Cerebellar cortex (tissue), 1 donor: ENCODE results near the gene OSBPL9.
"Not testable (repeated sequence)": the region's sequence is repeated elsewhere in the genome, so short reads cannot be mapped to it uniquely, and the experiment has no call there.

ENCODE experiments used
- DNase-seq: peaks from one replicate; pipeline ENCODE4 v3.0.0-alpha.2; 2015; ENCODE audit warnings: low spot score

The OSBPL9 gene

DNA sequence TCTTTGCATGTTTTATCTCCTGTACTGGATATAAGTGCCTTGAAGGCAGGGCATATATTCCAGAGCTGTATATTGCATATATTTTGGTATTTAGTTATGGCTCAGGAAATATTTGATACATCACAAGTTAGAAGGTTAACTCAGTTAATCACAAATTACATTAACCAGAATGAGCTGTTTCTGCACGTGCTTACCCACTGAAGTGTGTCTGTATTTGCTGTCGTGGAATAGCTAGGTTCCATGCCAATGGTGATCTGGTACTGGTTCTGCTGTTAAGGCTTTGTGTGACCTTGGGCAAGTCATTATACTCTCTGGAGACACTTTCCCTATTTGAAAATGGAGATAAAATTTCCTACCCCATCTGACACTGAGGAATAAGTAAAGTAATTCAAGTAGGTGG is 50.7 kb downstream of the OSBPL9 start:
- no peak for DNase-seq

DNA sequence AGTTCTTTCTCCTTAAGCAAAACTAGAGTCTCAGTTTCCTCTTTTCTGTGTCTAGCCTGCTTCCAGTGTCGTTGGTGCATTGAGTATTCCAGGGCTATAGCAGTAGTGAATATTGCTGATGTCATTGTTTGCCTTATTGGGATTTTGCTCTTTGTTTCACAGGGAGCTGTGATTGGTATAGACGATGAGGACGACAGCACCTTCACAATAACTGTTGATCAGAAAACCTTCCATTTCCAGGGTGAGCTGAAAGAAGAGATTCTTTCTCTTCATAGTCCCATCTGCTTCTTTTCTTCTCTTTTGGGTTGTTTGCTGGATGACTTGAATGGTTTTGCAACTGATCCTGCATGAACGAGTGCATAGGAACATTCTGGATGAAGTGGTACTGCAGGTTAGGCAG is 52.4 kb downstream of the OSBPL9 start:
- peak; percentile 41 for DNase-seq

DNA sequence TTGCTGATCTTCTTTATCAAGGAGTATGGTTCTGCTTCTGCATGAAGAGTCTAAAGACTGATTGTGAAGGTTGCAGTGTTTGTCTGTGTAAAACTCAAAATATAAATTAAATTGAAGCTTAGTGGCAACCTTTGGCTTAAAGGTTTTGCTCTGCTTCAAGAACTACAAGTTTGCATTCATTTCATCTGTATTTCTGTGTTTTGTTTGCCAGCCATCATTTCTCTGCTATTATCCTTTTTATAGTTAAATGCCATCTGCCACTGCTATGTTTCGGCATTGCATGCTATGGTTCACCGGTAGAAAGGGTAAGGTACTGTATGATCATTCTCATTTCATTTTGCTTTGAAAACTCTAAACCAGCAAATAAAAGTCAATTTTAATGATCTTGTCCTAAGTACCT is 52.9 kb downstream of the OSBPL9 start:
- DNase-seq: peak; percentile 50

DNA sequence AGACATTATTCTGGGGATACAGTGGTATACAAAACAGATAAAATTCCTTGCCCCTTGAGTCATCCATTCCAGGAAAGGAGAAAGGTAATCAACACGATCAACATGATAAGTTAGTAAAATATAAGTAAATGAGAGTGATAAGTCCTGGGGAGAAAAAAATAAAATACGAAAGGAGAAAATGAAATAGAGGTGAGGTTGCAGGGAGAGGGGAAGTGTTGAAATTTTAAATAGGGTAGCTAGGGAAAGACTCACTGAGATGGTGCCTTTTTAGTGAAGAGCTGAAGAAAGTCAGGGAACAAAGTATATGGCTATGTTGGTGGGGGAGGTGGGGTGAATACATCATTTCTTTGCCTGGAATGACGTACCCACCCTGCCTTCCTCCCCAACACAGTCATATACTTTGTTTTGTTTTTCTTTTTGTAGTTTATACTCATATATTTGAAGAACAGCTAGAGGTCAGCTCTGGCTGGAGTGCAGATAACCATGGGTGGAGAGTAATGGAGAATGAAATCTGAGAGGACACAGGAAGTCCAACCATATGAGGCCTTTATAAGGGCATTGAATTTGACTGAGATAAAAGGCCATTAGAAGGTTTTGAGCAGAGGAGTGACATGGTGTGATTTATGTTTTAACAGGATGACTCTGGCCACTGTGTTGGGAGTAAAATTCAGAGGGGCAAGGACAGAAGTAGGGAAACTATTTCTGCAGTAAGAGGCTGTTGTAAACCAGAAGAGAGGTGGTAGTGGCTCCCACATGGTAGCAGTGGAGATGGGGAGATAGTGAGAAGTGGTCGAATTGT is 54.8 kb downstream of the OSBPL9 start:
- no peak for DNase-seq

DNA sequence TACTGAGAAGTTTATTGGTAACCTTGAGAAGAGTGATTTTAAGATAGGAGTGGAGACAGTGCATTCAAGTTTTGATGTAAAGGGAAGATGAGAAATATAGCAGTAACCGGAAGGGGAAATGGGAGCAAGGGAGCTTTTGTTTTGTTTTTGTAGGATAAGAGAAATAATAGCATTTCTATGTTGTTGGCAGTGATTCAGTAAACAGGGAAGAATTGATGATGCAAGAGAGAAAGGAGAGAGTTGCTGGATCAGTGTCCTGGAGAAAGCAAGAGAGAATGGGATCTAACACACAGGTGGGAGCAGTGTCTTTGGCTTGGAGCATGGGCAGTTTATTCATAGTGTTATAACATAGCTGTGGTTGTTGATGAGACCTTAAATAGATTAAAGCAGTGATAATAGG is 56.4 kb downstream of the OSBPL9 start:
- DNase-seq: no peak

DNA sequence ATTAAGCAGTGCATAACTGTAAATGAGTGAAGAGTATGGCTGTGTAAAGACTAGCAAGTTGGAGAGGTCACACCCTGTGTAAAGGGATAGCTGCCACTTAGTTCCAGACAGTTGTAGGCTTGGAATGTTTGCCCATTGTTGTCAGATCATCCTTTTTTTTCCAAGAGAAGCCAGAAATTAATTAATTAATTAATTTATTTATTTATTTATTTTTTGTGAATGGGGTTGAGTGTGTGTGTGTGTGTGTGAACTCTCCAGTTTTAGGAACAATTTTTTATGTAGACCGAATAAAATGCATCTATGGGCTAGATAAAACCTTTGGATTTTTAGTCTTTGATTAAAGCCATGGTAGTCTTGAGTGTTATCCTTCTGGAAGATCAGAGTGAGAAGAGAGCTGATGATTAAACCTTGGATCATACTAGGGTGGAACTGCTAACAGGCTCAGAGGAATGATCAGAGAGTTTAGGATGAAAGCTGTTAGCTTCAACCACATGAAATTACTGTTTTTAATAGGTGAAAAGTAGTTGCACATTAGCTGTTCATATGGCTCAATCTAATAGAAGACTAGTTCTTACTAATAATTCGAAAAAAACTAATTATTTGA is 58.4 kb downstream of the OSBPL9 start:
- DNase-seq: no peak

DNA sequence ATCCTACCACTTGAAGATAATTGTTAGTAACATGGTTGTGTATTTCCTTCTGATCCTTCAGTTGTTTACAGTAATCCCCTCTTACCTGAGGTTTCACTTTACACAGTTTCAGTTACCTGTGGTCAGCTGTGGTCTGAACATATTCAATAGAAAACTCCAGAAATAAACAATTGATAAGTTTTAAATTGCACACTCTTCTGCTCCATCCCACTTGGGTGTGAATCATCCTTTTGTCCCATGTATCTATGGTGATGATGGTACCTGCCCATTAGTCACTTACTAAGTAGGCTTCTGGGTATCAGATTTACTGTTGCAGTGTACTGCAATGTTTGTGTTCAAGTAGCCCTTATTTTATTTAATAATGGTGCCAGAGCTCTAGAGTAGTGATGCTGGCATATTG is 62.5 kb downstream of the OSBPL9 start:
- DNase-seq: no peak

DNA sequence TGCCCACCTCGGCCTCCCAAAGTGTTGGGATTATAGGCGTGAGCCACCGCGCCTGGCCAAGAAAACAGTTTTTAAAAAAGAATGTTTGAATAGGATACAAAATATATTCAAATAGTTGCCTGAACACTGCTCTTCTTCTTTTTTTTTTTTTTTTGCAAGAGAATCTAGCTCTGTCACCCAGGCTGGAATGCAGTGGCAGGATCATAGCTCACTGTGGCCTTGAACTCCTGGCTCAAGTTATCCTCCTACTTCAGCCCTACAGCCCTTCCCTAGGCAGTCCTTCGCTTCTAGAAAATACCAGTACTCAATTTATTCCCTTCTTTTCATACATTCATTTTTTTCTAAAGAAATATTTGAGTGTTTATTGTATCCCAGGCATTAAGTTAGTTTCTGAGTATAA is 67.9 kb downstream of the OSBPL9 start:
- DNase-seq: no peak

DNA sequence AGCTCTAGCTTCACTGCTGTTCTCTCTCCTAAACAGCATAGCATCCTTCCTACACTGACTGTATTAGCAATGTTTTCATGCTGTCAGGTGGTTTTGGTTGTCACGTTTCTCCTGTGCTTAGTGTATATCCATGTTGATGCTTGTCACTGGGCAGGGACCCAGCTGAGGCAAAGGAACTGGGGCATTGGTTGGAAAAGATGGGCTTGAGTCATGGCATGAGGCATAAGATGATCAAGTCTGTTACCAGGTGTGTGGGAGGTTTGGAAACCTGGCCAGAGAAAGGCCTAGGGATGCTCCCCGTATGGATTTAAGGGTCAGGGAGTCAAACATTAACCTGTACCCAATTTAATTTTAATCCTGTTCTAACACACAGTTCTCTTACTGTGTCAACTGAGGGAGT is 69.6 kb downstream of the OSBPL9 start:
- DNase-seq: no peak

DNA sequence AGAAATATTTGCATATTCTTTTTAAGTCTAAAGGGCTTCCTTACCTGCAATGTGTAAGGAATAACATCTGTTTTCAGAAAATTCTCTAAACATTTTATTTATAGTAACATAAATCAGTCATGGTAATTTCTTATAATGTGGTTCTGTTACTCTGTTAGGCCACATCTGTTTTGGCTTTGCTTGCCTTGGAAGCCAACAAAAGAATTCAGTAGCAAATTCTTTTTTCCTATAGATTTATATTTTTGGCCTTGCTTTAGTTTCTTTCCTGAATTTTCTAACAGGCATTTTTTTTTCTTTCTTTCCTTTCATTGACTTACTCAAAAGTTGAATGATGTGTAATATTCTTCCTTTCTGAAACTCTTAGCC is 72.2 kb downstream of the OSBPL9 start:
- no peak for DNase-seq

DNA sequence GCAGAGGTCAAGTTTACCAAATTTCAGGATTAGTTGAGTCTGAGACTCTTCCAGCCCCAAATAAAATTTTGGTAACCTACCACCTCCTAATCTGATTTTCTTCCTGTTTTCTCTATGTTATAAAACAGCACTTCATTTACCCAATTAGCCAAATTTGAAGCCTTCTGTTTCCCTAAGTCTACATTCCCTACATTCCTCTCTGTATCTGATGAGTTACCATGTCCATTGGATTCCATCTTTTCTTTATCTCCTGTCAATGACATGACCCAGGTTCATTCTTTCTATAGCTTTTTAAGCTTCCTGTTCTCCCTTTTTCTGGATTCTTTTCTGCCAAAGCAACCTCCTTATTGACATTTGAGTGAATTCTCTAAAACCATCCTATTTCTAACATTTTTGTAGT is 72.8 kb downstream of the OSBPL9 start:
- DNase-seq: no peak

DNA sequence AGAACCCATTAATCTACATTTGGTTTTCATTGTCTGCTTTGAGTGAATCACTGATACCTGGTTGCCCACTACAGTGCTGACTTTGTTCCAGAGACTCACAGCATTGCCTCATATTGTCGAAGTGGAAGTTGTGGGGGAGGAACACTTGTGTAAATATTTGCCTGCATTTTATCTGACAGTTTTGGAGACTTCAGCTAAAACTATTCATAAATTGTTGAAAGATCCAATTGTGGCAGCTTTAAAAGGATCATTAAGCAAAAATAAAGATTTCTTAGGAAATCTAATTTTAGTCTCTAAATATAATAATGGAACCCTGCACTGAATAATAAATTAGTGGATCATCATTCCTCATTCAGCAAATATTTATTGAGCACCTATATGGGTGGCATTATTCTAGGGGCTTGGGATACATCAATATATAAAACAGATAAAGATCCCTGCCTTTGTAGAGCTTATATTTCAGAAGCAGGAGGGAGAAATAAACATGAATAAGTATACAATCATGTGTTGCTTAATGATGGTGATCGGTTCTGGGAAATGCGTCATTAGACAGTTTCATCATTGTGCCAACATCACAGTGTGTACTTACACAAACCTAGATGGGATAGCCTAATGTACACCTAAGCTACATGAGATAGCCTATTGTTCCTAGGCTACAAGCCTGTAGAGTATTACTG is 73.5 kb downstream of the OSBPL9 start:
- DNase-seq: no peak

DNA sequence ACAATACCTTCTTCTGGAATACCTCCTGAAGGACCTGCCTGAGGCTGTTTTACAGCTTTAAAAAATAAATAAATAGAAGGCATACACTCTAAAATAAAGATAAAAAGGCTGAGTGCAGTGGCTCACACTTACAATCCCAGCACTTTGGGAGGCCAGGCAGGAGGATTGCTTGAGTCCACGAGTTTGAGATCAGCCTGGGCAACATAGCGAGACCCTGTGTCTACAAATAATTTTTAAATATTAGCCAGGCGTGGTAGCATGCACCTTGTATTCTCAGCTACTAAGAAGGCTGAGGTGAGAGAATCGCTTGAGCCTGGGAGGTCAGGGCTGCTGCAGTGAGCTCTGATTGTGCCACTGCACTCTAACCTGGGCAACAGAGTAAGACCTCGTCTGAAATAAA is 75.0 kb downstream of the OSBPL9 start:
- no peak for DNase-seq

DNA sequence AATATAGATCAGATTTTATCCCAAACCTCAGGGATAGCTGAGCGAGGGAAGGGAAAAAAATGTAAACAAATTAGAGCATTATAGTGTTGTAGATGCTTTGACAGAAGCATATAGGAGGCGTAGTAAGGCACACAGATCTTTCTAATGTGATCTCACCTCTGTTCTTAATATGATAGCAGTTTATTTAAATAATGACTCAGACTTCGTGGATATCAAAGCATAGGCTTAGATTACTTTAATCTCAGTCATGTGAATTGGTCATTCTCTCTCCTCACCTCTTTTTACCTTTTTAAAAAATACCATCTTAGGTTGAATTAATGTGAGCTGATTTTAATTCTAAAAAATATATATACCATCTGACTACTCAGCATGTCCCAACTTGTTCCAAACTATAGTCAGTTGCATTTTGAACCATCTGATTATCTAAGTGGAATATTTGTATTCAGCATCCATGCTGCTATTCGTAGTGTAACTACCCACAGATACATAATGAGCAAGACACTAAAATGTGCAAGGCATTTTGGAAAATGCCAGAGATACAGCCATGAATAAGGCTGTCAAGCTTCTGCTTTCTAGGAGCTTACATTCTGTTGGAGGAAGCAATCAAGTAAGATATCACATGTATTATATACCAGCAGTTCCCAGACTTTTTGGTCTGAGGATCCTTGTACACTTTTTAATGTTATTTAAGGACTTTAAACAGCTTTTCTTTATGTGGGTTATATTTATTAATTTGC is 76.7 kb downstream of the OSBPL9 start:
- DNase-seq: no peak

DNA sequence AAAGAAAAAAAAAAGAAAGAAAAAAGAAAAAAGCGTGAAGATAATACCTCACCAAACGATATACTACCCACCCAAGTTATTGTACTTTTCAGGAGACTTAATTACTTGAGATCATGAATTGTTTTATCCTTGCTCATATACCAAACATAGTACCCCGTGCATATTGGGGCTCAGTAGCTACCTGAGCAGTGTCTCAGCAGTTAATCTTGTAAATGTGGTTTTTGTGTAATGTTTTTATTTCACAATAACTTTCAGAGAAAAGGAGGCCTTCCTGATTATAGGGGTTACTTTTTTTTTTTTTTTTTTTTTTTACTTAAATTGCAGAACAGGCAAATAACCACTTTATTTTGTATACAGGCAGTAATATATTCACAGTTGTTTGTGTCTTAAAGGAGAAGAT is 80.3 kb downstream of the OSBPL9 start:
- DNase-seq: no peak

DNA sequence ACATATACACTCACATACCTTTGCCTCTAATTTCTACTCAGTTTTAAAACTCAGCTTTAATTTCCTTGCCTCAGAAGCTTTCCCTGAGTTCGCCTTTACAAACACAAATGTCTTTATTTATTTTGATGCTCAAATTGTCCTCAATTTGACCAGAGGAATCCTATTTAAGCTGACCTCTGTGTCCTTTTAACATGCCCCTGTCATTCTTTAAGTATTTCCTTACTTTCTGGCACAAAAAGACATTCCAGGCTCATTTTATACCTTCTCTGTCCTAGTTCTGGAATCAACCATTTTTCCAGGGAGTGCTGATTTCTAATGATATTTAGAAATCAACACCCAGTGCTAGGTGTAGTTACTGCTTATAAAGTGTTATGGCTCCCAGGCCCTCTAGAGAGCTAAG is 82.5 kb downstream of the OSBPL9 start:
- DNase-seq: no peak

DNA sequence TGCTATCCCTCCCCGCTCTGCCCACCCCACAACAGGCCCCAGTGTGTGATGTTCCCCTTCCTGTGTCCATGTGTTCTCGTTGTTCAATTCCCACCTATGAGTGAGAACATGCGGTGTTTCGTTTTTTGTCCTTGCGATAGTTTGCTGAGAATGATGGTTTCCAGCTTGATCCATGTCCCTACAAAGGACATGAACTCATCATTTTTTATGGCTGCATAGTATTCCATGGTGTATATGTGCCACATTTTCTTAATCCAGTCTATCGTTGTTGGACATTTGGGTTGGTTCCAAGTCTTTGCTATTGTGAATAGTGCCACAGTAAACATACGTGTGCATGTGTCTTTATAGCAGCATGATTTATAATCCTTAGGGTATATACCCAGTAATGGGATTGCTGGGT is 84.9 kb downstream of the OSBPL9 start:
- not testable (repeated sequence) for DNase-seq

DNA sequence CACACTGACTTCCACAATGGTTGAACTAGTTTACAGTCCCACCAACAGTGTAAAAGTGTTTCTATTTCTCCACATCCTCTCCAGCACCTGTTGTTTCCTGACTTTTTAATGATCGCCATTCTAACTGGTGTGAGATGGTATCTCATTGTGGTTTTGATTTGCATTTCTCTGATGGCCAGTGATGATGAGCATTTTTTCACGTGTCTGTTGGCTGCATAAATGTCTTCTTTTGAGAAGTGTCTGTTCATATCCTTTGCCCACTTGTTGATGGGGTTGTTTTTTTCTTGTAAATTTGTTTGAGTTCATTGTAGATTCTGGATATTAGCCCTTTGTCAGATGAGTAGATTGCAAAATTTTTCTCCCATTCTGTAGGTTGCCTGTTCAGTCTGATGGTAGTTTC is 85.3 kb downstream of the OSBPL9 start:
- not testable (repeated sequence) for DNase-seq

DNA sequence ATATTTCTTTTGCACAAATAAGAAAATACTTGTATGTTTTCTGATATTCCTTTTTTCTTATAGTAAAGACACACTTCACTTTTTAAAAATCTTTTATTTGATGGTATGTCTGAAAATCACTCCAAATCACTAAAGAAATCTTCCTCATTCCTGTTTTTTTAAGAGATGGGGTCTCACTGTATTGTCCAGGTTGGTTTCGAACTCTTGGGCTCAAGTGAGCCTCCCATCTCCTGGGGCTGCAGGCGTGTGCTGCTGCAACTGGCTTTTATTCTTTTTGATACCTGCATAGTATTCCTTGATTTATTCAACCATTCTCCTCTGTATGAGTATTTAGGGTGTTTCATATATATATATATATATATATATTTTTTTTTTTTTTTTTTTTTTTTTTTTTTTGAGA is 88.1 kb downstream of the OSBPL9 start:
- no peak for DNase-seq

DNA sequence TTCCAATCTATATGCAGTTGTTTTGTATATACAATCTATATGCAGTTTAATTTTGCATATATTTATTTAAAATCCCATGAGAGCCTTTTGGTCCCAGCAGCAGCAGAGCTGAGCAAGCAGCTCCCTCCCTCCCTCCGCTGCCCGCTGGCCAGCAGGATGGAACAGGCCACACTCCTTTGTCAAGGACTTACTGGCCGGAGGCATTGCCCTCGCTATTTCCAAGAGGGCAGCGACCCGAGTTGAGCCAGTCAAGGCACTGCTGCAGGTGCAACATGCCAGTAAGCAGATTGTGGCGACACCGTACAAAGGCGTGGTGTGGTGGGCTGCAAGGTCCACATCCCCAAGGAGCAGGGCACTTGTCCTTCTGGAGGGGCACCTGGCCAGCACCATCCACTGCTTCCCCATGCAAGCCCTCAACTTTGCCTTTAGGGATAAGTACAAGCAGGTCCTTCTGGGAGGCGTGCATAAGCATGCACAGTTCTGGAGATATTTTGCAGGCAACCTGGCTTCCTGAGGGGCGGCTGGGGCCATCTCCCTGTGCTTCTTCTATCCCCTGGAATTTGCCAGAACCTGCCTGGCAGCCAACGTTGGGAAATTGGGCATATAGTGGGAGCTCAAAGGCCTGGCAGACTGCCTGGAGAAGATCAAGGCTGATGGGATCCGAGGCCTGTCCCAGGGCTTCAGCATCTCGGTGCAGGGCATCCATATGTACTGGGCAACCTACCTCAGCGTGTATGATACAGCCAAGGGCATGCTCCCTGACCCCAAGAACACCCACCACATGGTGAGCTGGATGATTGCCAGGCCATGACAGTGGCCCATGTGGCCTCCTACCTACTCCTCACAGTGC is 92.2 kb downstream of the OSBPL9 start:
- no peak for DNase-seq

DNA sequence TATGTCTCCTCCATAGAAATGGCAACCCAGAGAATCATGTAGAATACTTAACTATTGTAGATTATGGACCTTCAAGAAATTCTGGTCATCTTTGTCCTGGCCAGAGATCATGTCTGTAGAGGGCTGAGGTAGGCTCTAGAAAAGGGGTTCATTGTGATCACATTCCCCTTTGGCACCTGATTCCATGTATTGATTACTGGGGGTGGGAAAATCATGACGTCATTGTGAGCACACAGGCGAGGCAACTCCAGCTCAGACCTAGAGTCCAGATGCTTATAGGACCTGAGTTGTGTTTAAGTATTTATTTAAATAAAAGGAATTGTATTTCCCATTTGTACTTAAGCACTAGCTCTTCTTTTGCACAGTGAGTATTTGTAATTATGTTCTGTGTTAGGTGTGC is 93.1 kb downstream of the OSBPL9 start:
- no peak for DNase-seq

DNA sequence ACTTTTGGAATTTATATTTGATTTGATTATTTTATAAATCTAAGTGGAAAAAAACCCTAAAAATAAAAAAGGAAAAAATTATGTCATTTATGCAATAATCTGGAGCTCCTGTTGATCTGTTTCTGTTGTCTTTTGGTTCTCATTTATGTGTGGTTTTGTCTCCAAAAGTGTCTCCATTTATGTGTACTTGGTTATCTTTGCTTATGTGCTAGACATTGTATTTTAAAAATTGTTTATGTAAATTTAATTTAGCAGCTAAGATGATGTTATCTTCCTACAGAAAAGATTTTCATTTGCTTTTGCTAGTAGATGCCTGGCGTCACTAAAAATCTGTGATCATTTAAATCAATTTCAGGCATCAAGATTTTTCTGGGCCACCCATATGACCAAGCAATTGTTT is 95.7 kb downstream of the OSBPL9 start:
- DNase-seq: no peak
